OCI-LY3 (cell line): ENCODE results near the gene CALU.

Experiments
- H2AFZ ChIP-seq: fragments of 200-600, 300-600 bp; shearing (Covaris generic); 2 replicates; pipeline ENCODE4 v1.6.0; 2014; ENCODE audit warnings: antibody characterized with exemption, low read depth, low read length
- H3K27ac ChIP-seq: fragments of 200-600, 300-600 bp; sonication (generic); 2 replicates; pipeline ENCODE4 v1.5.1; 2014; ENCODE audit warnings: mild to moderate bottlenecking, low read length, moderate library complexity, mixed read lengths
- H3K27me3 ChIP-seq: fragments of 200-600, 300-600 bp; sonication (generic); 2 replicates; pipeline ENCODE4 v1.6.1; 2014; ENCODE audit warnings: low read depth, low read length, mixed read lengths
- H3K36me3 ChIP-seq: fragments of 200-600, 300-600 bp; sonication (generic); replicated peaks from 2 replicates; pipeline ENCODE3; 2014; ENCODE audit warnings: low read depth, low read length, mixed read lengths
- H3K4me1 ChIP-seq: fragments of 300-600, 200-600 bp; sonication (generic); 2 replicates; pipeline ENCODE4 v1.6.1; 2014; ENCODE audit warnings: low read length, mixed read lengths
- H3K4me2 ChIP-seq: fragments of 200-600, 300-600 bp; sonication (generic); 2 replicates; pipeline ENCODE4 v1.6.1; 2014; ENCODE audit warnings: low read length, mixed read lengths
- H3K4me3 ChIP-seq: fragments of 300-600, 200-600 bp; sonication (generic); 2 replicates; pipeline ENCODE4 v1.5.1; 2014; ENCODE audit warnings: antibody characterized with exemption, mild to moderate bottlenecking, low read length, moderate library complexity
- H3K79me2 ChIP-seq: fragments of 300-600, 200-600 bp; shearing (Covaris generic); 2 replicates; pipeline ENCODE4 v1.6.1; 2014; ENCODE audit warnings: mild to moderate bottlenecking, low read length, mixed read lengths
- H3K9ac ChIP-seq: fragments of 300-600, 200-600 bp; shearing (Covaris generic); 2 replicates; pipeline ENCODE4 v1.6.0; 2014; ENCODE audit warnings: mild to moderate bottlenecking, low read length, moderate library complexity
- H3K9me3 ChIP-seq: fragments of 200-600, 300-600 bp; shearing (Covaris generic); 2 replicates; pipeline ENCODE4 v1.6.1; 2014; ENCODE audit warnings: low read length, mixed read lengths; ENCODE audit not compliant: insufficient read depth
- H4K20me1 ChIP-seq: fragments of 200-600, 300-600 bp; sonication (generic); 2 replicates; pipeline ENCODE4 v1.6.1; 2016; ENCODE audit warnings: low read length, mixed read lengths; ENCODE audit not compliant: insufficient read depth
- CTCF ChIP-seq: fragments of 200-600, 300-600 bp; sonication (generic); IDR thresholded peaks from 2 replicates; pipeline ENCODE4 v1.5.1; 2014; ENCODE audit warnings: antibody characterized with exemption, low read length, low read depth
- EZH2phosphoT487 ChIP-seq: fragments of 200-600 bp; shearing (Covaris generic); IDR thresholded peaks from 2 replicates; pipeline ENCODE4 v1.6.1; 2018; ENCODE audit warnings: antibody characterized with exemption, mixed run types, low read depth

CALU gene

GRCh38 chr7:128763541-128763940, 24.4 kb downstream of the CALU start:
- no peaks in the 10 kb centered on the region for H4K20me1 ChIP-seq
- H3K27me3 ChIP-seq = no peaks in the 10 kb centered on the region
- no peaks in the 10 kb centered on the region for H3K4me1 ChIP-seq
- H3K79me2 ChIP-seq = no peaks in the 10 kb centered on the region
- H3K4me3 ChIP-seq = no peak overlapping the region
- no peak overlapping the region for H3K4me2 ChIP-seq
- H3K9ac ChIP-seq = no peak overlapping the region
- H2AFZ ChIP-seq = no peak overlapping the region
- H3K27ac ChIP-seq = no peak overlapping the region
- H3K9me3 ChIP-seq = no peaks in the 10 kb centered on the region
- H3K36me3 ChIP-seq = peaks cover 50% of the 10 kb centered on the region
- TF ChIP-seq CTCF = no peak
- no peak for TF ChIP-seq EZH2phosphoT487

GRCh38 chr7:128767475-128768110, 28.4 kb downstream of the CALU start:
- no peak overlapping the region for H3K9ac ChIP-seq
- no peak overlapping the region for H3K4me3 ChIP-seq
- H3K36me3 ChIP-seq = peaks cover 59% of the 10 kb centered on the region
- H3K27ac ChIP-seq = no peak overlapping the region
- H3K9me3 ChIP-seq = no peaks in the 10 kb centered on the region
- no peaks in the 10 kb centered on the region for H3K4me1 ChIP-seq
- H3K27me3 ChIP-seq = no peaks in the 10 kb centered on the region
- H2AFZ ChIP-seq = no peak overlapping the region
- no peaks in the 10 kb centered on the region for H3K79me2 ChIP-seq
- H3K4me2 ChIP-seq = no peak overlapping the region
- no peaks in the 10 kb centered on the region for H4K20me1 ChIP-seq
- TF ChIP-seq EZH2phosphoT487 (no peak), CTCF (no peak)

GRCh38 chr7:128770233-128770632, 31.1 kb downstream of the CALU start:
- Histone ChIP-seq H4K20me1 (no peaks in the 10 kb centered on the region), H3K79me2 (no peaks in the 10 kb centered on the region), H3K27me3 (no peaks in the 10 kb centered on the region), H3K4me3 (no peak overlapping the region), H3K9ac (no peak overlapping the region), H3K36me3 (peaks cover 72% of the 10 kb centered on the region), H3K9me3 (no peaks in the 10 kb centered on the region), H3K4me2 (no peak overlapping the region), H2AFZ (no peak overlapping the region), H3K27ac (no peak overlapping the region), H3K4me1 (no peaks in the 10 kb centered on the region)
- no peak for TF ChIP-seq EZH2phosphoT487
- TF ChIP-seq CTCF = no peak

GRCh38 chr7:128773604-128774003, 34.4 kb downstream of the CALU start:
- Histone ChIP-seq H3K79me2 (no peaks in the 10 kb centered on the region), H3K27ac (no peak overlapping the region), H3K4me2 (no peak overlapping the region), H3K9me3 (no peaks in the 10 kb centered on the region), H4K20me1 (no peaks in the 10 kb centered on the region), H3K4me3 (no peak overlapping the region), H3K4me1 (no peaks in the 10 kb centered on the region), H3K27me3 (no peaks in the 10 kb centered on the region), H2AFZ (no peak overlapping the region), H3K36me3 (peaks cover 53% of the 10 kb centered on the region), H3K9ac (no peak overlapping the region)
- TF ChIP-seq EZH2phosphoT487 (no peak), CTCF (no peak)
